Activated naive CD8-positive, alpha-beta T cell treated with anti-CD3 and anti-CD28 coated beads, Interleukin-2, amount 50 U/mL, for 24 hours (primary cell): ENCODE data around the gene SH3BGRL3.

ENCODE experiments used
- ATAC-seq: fragments of 150-1000 bp; cut with Tn5 transposase; one replicate; pipeline ENCODE4 v1.10.0; 2021
- DNase-seq: peaks from one replicate; pipeline ENCODE4 v3.0.0; 2021
- H3K27ac Mint-ChIP-seq: one replicate; pipeline ENCODE4 v1.8.0; 2021; ENCODE audit warnings: mild to moderate bottlenecking, mixed read lengths
- H3K27me3 Mint-ChIP-seq: one replicate; pipeline ENCODE4 v1.8.0; 2021; ENCODE audit warnings: mixed read lengths
- H3K36me3 Mint-ChIP-seq: one replicate; pipeline ENCODE4 v1.8.0; 2021; ENCODE audit warnings: low read depth, mixed read lengths
- H3K4me1 Mint-ChIP-seq: one replicate; pipeline ENCODE4 v1.8.0; 2021; ENCODE audit warnings: mixed read lengths
- H3K4me3 Mint-ChIP-seq: one replicate; pipeline ENCODE4 v1.8.0; 2021; ENCODE audit warnings: mild to moderate bottlenecking, moderate library complexity, mixed read lengths
- H3K9me3 Mint-ChIP-seq: one replicate; pipeline ENCODE4 v1.8.0; 2021; ENCODE audit warnings: mixed read lengths

The SH3BGRL3 gene

DNA sequence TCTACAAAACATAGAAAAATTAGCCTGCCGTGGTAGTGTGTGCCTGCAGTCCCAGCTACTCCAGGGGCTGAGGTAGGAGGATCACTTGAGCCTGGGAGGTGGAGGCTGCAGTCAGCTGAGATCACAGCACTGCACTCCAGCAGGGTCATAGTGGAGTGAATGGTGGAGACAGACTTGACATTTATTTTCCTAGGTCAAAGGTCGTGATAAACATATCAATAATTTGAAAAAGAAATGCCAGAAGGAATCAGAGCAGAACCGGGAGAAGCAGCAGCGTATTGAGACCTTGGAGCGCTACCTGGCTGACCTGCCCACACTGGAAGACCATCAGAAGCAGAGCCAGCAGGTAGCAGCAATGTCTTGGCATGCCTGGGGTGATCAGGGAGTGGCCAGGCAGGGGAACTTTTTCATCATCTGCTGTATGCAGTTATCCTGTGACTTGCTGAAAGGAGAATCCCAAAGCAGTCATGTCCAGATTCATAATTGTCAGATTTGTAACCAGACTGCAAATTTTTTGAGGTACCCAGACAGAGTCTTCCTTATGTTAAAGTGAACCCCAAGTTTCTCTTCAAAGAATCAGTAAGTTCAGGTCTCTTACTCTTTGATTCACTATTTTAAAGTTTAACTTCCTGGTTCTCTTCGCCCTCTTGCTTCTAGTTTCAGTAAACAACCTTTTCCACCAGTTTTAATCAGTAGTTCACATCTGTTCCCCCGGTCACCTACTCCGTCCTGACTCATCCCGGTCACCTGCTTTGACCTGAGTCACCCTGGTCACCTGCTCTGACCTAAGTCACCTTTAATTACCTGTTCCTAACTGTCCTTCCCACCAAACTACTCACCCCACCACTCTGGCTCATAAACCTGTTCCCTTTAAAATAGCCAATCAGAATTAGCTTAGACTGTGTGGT, 11.3 kb upstream of the SH3BGRL3 start:
- no peak overlapping the region for H3K27ac Mint-ChIP-seq
- H3K27me3 Mint-ChIP-seq: no peaks in the 10 kb centered on the region
- H3K9me3 Mint-ChIP-seq: peaks cover 8% of the 10 kb centered on the region
- H3K4me3 Mint-ChIP-seq: no peak overlapping the region
- peaks cover 69% of the 10 kb centered on the region for H3K36me3 Mint-ChIP-seq
- DNase-seq (no peak), ATAC-seq (no peak)
- H3K4me1 Mint-ChIP-seq: peaks cover 14% of the 10 kb centered on the region

DNA sequence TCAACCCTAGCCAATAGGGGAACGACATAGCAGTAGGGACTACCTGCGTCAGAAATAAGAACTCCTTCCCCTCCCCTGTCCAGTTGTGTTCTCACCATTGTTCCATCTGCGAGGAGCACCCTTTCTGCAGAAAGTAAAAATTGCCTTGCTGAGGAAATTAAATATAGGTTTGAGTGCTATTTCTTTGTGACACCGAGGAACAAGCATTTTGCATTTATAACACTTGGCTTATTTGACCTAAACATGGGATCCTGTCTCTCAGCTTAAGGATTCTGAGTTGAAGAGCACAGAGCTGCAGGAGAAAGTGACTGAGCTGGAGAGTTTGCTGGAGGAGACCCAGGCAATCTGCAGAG, 10.7 kb upstream of the SH3BGRL3 start:
- DNase-seq: no peak
- Mint-ChIP-seq H3K4me1 (peaks cover 13% of the 10 kb centered on the region), H3K9me3 (peaks cover 8% of the 10 kb centered on the region), H3K4me3 (no peak overlapping the region), H3K27me3 (no peaks in the 10 kb centered on the region), H3K27ac (no peak overlapping the region), H3K36me3 (peaks cover 66% of the 10 kb centered on the region)
- no peak for ATAC-seq

- Mint-ChIP-seq H3K9me3 (no peaks in the 10 kb centered on the region), H3K4me3 (no peak overlapping the region), H3K4me1 (peaks cover 56% of the 10 kb centered on the region), H3K36me3 (peaks cover 54% of the 10 kb centered on the region), H3K27me3 (no peaks in the 10 kb centered on the region), H3K27ac (peak overlapping the region; percentile 96)
- ATAC-seq (peak; percentile 6), DNase-seq (peak; percentile 23)
Measured at GRCh38 chr1:26274801-26275425, 5.0 kb upstream of the SH3BGRL3 start.

DNA sequence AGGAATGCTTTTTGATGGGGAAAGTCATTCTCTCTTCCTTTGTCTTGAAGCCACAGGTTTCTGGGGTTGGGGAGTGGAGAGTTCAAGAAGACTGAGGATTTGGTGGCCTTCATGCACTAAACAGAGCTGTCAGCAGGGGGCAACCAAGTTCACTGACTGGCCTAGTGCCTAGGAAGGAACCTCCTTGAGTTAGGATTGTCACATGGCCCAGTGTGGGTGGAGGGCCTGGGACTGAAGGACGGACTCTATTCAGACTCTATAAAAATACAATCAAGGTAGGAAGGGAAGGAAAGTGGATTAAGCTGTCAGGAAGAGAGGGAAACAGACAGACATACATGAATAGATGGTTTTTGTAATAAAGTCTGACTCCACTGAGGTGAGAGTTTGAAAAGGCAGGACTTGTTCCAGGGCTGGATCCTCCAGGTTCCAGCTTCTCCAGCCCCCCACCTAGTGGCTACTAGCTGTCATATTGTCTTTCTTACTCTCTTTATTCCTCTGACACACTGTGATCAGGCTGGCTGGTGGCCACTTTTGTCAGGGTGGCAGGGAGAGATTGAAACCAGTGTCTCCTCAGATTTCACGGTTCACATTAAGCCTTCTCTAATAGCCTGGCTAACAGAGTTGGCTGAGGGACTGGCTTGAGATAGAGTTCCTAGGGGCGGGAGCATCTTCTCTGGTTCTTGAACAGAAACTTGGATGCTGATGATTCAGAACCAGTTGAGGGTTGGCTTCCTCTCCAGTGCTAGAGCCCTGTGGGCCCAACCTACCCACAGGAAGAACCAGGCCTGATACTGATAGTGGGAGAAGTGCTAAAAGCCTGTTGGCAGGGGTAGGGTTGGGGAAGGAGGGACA, 4.1 kb upstream of the SH3BGRL3 start:
- Mint-ChIP-seq H3K27me3 (no peaks in the 10 kb centered on the region), H3K4me3 (peak overlapping the region; percentile 67), H3K4me1 (peaks cover 58% of the 10 kb centered on the region), H3K36me3 (peaks cover 50% of the 10 kb centered on the region), H3K27ac (peak overlapping the region; percentile 96), H3K9me3 (no peaks in the 10 kb centered on the region)
- peak; percentile 74 for ATAC-seq
- peak; percentile 83 for DNase-seq

GRCh38 chr1:26276432-26276838, 3.5 kb upstream of the SH3BGRL3 start:
- H3K9me3 Mint-ChIP-seq: no peaks in the 10 kb centered on the region
- peaks cover 64% of the 10 kb centered on the region for H3K4me1 Mint-ChIP-seq
- ATAC-seq (no peak), DNase-seq (no peak)
- H3K27ac Mint-ChIP-seq: peak overlapping the region; percentile 96
- no peaks in the 10 kb centered on the region for H3K27me3 Mint-ChIP-seq
- peak overlapping the region; percentile 19 for H3K4me3 Mint-ChIP-seq
- peaks cover 53% of the 10 kb centered on the region for H3K36me3 Mint-ChIP-seq

DNA sequence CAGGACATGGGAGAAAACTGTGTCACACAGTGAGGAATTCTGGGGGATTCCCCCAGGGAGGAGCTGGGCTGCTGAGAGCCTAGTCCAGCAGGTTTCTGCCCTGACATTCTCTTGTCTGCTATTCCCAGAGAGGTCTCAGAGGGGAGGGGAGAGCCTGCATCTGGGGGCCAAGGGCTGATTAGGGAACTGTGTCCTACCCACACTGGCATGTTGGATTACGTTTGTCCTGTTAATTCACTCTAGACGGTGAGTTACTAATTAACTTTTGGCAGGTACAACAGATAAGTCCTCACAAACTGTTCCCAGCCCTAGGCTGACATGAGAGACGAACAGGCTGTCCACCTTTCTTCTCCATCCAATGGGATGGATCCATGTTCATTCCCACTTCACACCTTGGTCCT, 2.6 kb upstream of the SH3BGRL3 start:
- Mint-ChIP-seq H3K4me1 (peaks cover 72% of the 10 kb centered on the region), H3K4me3 (peak overlapping the region; percentile 19), H3K36me3 (peaks cover 52% of the 10 kb centered on the region), H3K27me3 (no peaks in the 10 kb centered on the region), H3K27ac (peak overlapping the region; percentile 96), H3K9me3 (no peaks in the 10 kb centered on the region)
- no peak for DNase-seq
- no peak for ATAC-seq

GRCh38 chr1:26277719-26278118, 2.2 kb upstream of the SH3BGRL3 start:
- H3K27me3 Mint-ChIP-seq: no peaks in the 10 kb centered on the region
- no peak for DNase-seq
- no peaks in the 10 kb centered on the region for H3K9me3 Mint-ChIP-seq
- ATAC-seq: no peak
- peak overlapping the region; percentile 96 for H3K27ac Mint-ChIP-seq
- peaks cover 54% of the 10 kb centered on the region for H3K36me3 Mint-ChIP-seq
- peaks cover 76% of the 10 kb centered on the region for H3K4me1 Mint-ChIP-seq
- peak overlapping the region; percentile 87 for H3K4me3 Mint-ChIP-seq

GRCh38 chr1:26278303-26278702, 1.6 kb upstream of the SH3BGRL3 start:
- peak; percentile 30 for DNase-seq
- Mint-ChIP-seq H3K4me3 (peak overlapping the region; percentile 87), H3K9me3 (no peaks in the 10 kb centered on the region), H3K4me1 (peaks cover 82% of the 10 kb centered on the region), H3K27ac (peak overlapping the region; percentile 96), H3K36me3 (peaks cover 57% of the 10 kb centered on the region), H3K27me3 (no peaks in the 10 kb centered on the region)
- ATAC-seq: no peak

DNA sequence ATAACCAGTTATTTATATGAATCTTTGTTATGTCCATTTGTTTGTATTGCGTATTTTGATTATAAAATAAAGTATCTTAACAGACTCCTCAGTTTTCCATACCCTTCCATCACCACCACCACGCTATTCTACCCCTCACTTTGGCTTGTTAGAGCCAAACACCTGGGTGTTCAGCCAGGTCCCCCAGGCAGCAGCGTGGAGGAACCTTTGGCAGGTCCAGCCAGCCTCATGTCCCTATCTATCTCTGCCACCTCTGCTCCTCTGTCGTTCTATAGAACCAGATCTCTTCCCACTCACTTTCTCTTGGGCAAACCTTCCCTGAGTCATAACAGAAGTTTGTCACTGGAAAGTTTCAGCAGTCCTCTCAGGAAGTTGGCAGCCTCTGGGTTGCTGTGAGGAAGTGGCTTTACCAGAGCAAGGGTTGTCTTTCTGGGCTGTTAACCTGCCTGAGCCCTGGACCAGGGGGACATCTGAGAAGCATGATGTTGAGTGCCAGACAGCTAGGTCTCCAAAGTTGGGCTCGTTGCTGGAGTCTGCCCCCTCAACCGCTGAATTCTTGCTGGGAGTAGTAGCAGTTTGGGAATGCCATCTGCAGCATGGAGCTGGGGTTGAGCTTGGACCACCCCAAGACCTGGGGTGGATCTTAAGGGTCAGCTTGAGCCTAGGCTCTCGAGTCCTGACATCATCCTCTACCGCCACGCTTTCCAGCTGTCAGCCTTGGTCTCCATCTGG, 996 bp upstream of the SH3BGRL3 start:
- Mint-ChIP-seq H3K27me3 (no peaks in the 10 kb centered on the region), H3K4me1 (peaks cover 88% of the 10 kb centered on the region), H3K4me3 (peak overlapping the region; percentile 87), H3K36me3 (peaks cover 60% of the 10 kb centered on the region), H3K27ac (peak overlapping the region; percentile 96), H3K9me3 (no peaks in the 10 kb centered on the region)
- ATAC-seq (peak; percentile 31), DNase-seq (peak; percentile 61)

DNA sequence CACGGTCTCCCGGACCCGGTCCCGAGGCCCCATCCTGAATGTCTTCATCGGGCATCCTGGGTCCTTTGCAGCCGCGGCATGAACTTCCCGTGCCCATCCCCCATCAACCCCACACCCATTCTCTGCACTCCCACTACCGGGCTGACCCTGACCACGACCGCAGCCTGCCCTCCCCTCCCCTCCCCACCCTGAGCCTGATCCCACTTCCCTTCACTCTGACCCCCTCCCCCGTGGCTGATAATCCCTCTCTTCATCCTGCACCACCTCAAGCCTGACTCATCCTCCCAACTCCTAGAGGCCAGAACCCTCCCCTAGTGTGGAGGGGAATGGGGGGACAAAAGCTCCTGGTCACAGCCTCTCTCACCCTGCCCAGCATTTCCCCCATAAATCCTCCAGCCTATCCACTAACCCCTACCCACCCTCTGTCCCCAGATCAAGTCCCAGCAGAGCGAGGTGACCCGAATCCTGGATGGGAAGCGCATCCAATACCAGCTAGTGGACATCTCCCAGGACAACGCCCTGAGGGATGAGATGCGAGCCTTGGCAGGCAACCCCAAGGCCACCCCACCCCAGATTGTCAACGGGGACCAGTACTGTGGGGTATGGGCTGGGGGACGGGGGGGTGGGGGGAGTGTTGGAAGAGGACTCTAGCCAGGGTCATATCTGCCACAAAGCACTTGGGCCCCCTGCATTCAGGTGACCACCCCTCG, 602 bp downstream of the SH3BGRL3 start:
- peaks cover 63% of the 10 kb centered on the region for H3K36me3 Mint-ChIP-seq
- DNase-seq: peak; percentile 39
- H3K4me1 Mint-ChIP-seq: peaks cover 90% of the 10 kb centered on the region
- no peaks in the 10 kb centered on the region for H3K9me3 Mint-ChIP-seq
- H3K27me3 Mint-ChIP-seq: no peaks in the 10 kb centered on the region
- ATAC-seq: no peak
- peak overlapping the region; percentile 87 for H3K4me3 Mint-ChIP-seq
- H3K27ac Mint-ChIP-seq: peak overlapping the region; percentile 91

- peaks cover 90% of the 10 kb centered on the region for H3K4me1 Mint-ChIP-seq
- DNase-seq: peak; percentile 16
- H3K4me3 Mint-ChIP-seq: peak overlapping the region; percentile 87
- peaks cover 61% of the 10 kb centered on the region for H3K36me3 Mint-ChIP-seq
- H3K27ac Mint-ChIP-seq: peak overlapping the region; percentile 91
- no peaks in the 10 kb centered on the region for H3K27me3 Mint-ChIP-seq
- no peak for ATAC-seq
- no peaks in the 10 kb centered on the region for H3K9me3 Mint-ChIP-seq
Measured at GRCh38 chr1:26281091-26281958, 1.4 kb downstream of the SH3BGRL3 start.

GRCh38 chr1:26281971-26282370, 2.1 kb downstream of the SH3BGRL3 start:
- Mint-ChIP-seq H3K36me3 (peaks cover 58% of the 10 kb centered on the region), H3K9me3 (no peaks in the 10 kb centered on the region), H3K4me1 (peaks cover 90% of the 10 kb centered on the region), H3K27me3 (no peaks in the 10 kb centered on the region), H3K27ac (peak overlapping the region; percentile 91), H3K4me3 (peak overlapping the region; percentile 87)
- DNase-seq (peak; percentile 22), ATAC-seq (no peak)
